ENCODE results near the gene LRFN5. TPM values are rescaled to one million over a fixed set of nuclear protein-coding genes. Genes with fewer than 3 reads are reported as not detected.

Gene LRFN5
- total and polyA plus RNA-seq, 2 of the 8 experiments (the other 6 are each of a cell fraction or from before 2014, with no cell fraction given): 0.85 to 4.7 TPM

- no peak for FAIRE-seq
- no peak overlapping the region for H3K4me2 ChIP-seq (ENCODE audit: insufficient read depth in 1 of 2, low read depth in 2 of 2, low read length in 2 of 2)
- POLR2A ChIA-PET (ENCODE audit: partially characterized antibody): no interaction called here
Observed at GRCh38 chr14:41873686-41874317, 267.1 kb downstream of the LRFN5 start.

More at GRCh38 chr14:41873686-41874317, 267.1 kb downstream of the LRFN5 start:
- Histone ChIP-seq H3K27ac (ENCODE audit: low read depth, low read length) (no peak overlapping the region), H3K9ac (replicated peaks in 1 of 4; ENCODE audit: extremely low read depth in 1 of 4, low read depth in 3 of 4, low read length in 3 of 4) (no peak overlapping the region), H3K79me1 (ENCODE audit: low read depth, low read length) (no peaks in the 10 kb centered on the region), H3K4me1 (replicated peaks in 1 of 4; ENCODE audit: control insufficient read depth in 3 of 4, insufficient read depth in 4 of 4, low read length in 3 of 4) (peaks cover 0 to under 1% (median 0%) of the 10 kb centered on the region in 4 experiments; a peak in 1 of 7 replicates), H3K36me3 (ENCODE audit: control insufficient read depth in 2 of 4, insufficient read depth in 4 of 4, low read length in 3 of 4) (no peaks in the 10 kb centered on the region), H3K27me3 (replicated peaks in 1 of 4; ENCODE audit: control insufficient read depth in 3 of 4, extremely low read depth in 1 of 4, insufficient read depth in 3 of 4, low read length in 3 of 4) (no peaks in the 10 kb centered on the region), H4K5ac (ENCODE audit: insufficient read length, low read depth, low read length) (no peak overlapping the region), H4K8ac (ENCODE audit: extremely low read depth, insufficient read depth, low read length) (no peak overlapping the region), H3K79me2 (ENCODE audit: control insufficient read depth in 1 of 2, insufficient read depth in 2 of 2, low read length in 2 of 2) (no peaks in the 10 kb centered on the region), H3K23me2 (ENCODE audit: low read depth, low read length) (no peaks in the 10 kb centered on the region), H3K18ac (ENCODE audit: extremely low read depth, low read length) (no peak overlapping the region), H3K14ac (ENCODE audit: insufficient read length) (no peak overlapping the region), H2BK15ac (ENCODE audit: low read length) (no peak overlapping the region), H3K23ac (ENCODE audit: insufficient read length) (no peak overlapping the region), H3K56ac (replicated peaks; ENCODE audit: insufficient read length, low read depth, low read length) (no peak overlapping the region), H2BK5ac (ENCODE audit: low read depth, low read length) (no peak overlapping the region), H2AFZ (ENCODE audit: low read length) (no peak overlapping the region), H4K20me1 (replicated peaks in 1 of 2; ENCODE audit: control insufficient read depth in 1 of 2, insufficient read depth in 2 of 2, low read length in 2 of 2) (no peaks in the 10 kb centered on the region), H4K91ac (replicated peaks; ENCODE audit: insufficient read length, low read length) (no peak overlapping the region), H2BK12ac (ENCODE audit: low read depth, low read length) (no peak overlapping the region), H3K9me3 (ENCODE audit: insufficient read depth in 2 of 2, low read depth in 1 of 2, low read length in 1 of 2) (peaks cover 7% of the 10 kb centered on the region in 2 experiments; a peak in 3 of 4 replicates), H2BK20ac (ENCODE audit: low read length) (no peak overlapping the region), H3K4ac (replicated peaks; ENCODE audit: insufficient read length, low read depth, low read length) (no peak overlapping the region), H2BK120ac (replicated peaks; ENCODE audit: low read depth, low read length) (no peak overlapping the region), H2AK5ac (ENCODE audit: low read depth, low read length) (no peak overlapping the region), H3K4me3 (ENCODE audit: extremely low read depth in 1 of 4, insufficient read depth in 2 of 4, low read depth in 3 of 4, low read length in 4 of 4) (no peak overlapping the region)
- no peak for TF ChIP-seq RAD21 (IDR thresholded peaks at IDR 0.05 in 1 of 2, conservative IDR thresholded peaks at IDR 0.05 in 1 of 2; ENCODE audit: low read depth in 2 of 2, low read length in 2 of 2)
- no peak for TF ChIP-seq ATF2 (IDR thresholded peaks at IDR 0.05; ENCODE audit: low read length)
- 94% methylated on average over 1 of the region's 1 CpG; no CpG with 5 or more reads in 1 of the 2 experiments for WGBS, 2 experiments (ENCODE audit: extremely low coverage in 1 of 2, insufficient coverage in 1 of 2, insufficient read length in 1 of 2, insufficient replicate concordance in 2 of 2, low coverage in 1 of 2, low lambda C conversion rate in 2 of 2, missing lambda C conversion rate in 1 of 2)
- no peak for DNase-seq (ENCODE audit: low read depth in 1 of 2, low spot score in 2 of 2)
- CTCF ChIA-PET (ENCODE audit: partially characterized antibody): no interaction called here

All from H1 (cell line).